Testis (tissue), 3 donors: ENCODE results near the gene COL13A1. TPM values are rescaled to one million over a fixed set of nuclear protein-coding genes. Genes with fewer than 3 reads are reported as not detected.

ENCODE experiments used
- DNase-seq: peaks from one replicate; pipeline ENCODE4 v3.0.0-alpha.2; 2019
- H3K27ac ChIP-seq, 2 donors: fragments of 200-600 bp; sonication (generic); one replicate each; pipeline ENCODE4 v1.5.1; 2019
- H3K27me3 ChIP-seq: fragments of 200-600 bp; sonication (generic); one replicate; pipeline ENCODE4 v1.5.1; 2019
- H3K36me3 ChIP-seq: fragments of 200-600 bp; sonication (generic); one replicate; pipeline ENCODE4 v1.5.1; 2017; ENCODE audit warnings: low read depth; ENCODE audit errors: missing control alignments
- H3K4me1 ChIP-seq: fragments of 200-600 bp; sonication (generic); one replicate; pipeline ENCODE4 v1.5.1; 2019
- H3K4me3 ChIP-seq, 2 donors: fragments of 200-600 bp; sonication (generic); one replicate each; pipeline ENCODE4 v1.5.1; 2017 to 2019
- H3K9me3 ChIP-seq: fragments of 200-600 bp; sonication (generic); one replicate; pipeline ENCODE4 v1.5.1; 2017
- POLR2A ChIP-seq: fragments of 450-650 bp; IDR thresholded peaks from one replicate; pipeline ENCODE4 v1.6.1; 2017; ENCODE audit warnings: antibody characterized with exemption, mild to moderate bottlenecking, moderate library complexity
- WGBS, 2 donors: methylation state at CpG; one replicate each; pipeline ENCODE4 v1.1.5; 2018; 5-methylcytosine and 5-hydroxymethylcytosine counted together
- intact Hi-C: fragments of 100-400 bp; cut with DNase I; formaldehyde crosslinking; loops from one replicate; pipeline ENCODE4 v1.15.1; 2023; ENCODE audit warnings: low total_unique reads
- polyA plus RNA-seq: library from polyadenylated mRNA; stranded (reverse); fragments of 350-450 nt; fragmentation: Illumina TruSeq; extraction: RNeasy Lipid Tissue Mini Kit (QIAGEN cat#74804); gene quantifications from one replicate; pipeline ENCODE4 v1.2.3, GENCODE V29; 2014; ENCODE audit warnings: low read depth, low replicate concordance; ENCODE audit not compliant: insufficient read depth
- total RNA-seq, 2 donors: library from RNA; depleted of rRNA; stranded (reverse); fragments of >200 nt; gene quantifications; one replicate each; pipeline ENCODE4 v1.2.3, GENCODE V29; 2016
- TF ChIP-seq, protein P1 (sequence below), 3 experiments: fragments of 450-650 bp in 2 of 3; fragments of 200-600 bp in 1 of 3; sonication (generic) in 1 of 3; IDR thresholded peaks; one replicate each; pipeline ENCODE4 v1.5.1; 2016 to 2019; ENCODE audit warnings: antibody characterized with exemption in 3 of 3, mild to moderate bottlenecking in 2 of 3, moderate library complexity in 1 of 3

Gene COL13A1
- total and polyA plus RNA-seq, 3 donors from 2014 or later, result 0.94 to 2.5 (median 1.5) TPM

GRCh38 chr10:69757553-69758309 is 44.0 kb upstream of the COL13A1 start:
- intact Hi-C loops, result no loop called here
- no peak for TF ChIP-seq POLR2A
- TF ChIP-seq, protein P1, sequence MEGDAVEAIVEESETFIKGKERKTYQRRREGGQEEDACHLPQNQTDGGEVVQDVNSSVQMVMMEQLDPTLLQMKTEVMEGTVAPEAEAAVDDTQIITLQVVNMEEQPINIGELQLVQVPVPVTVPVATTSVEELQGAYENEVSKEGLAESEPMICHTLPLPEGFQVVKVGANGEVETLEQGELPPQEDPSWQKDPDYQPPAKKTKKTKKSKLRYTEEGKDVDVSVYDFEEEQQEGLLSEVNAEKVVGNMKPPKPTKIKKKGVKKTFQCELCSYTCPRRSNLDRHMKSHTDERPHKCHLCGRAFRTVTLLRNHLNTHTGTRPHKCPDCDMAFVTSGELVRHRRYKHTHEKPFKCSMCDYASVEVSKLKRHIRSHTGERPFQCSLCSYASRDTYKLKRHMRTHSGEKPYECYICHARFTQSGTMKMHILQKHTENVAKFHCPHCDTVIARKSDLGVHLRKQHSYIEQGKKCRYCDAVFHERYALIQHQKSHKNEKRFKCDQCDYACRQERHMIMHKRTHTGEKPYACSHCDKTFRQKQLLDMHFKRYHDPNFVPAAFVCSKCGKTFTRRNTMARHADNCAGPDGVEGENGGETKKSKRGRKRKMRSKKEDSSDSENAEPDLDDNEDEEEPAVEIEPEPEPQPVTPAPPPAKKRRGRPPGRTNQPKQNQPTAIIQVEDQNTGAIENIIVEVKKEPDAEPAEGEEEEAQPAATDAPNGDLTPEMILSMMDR (IDR thresholded peaks at IDR 0.05), result no peak
- peak; percentile 56 for DNase-seq
- Histone ChIP-seq H3K27ac (no peak overlapping the region), H3K36me3 (no peaks in the 10 kb centered on the region), H3K27me3 (no peaks in the 10 kb centered on the region), H3K9me3 (no peaks in the 10 kb centered on the region), H3K4me3 (no peak overlapping the region), H3K4me1 (no peaks in the 10 kb centered on the region)
- WGBS, 2 donors, result 61 to 70% methylated on average over 10 of the region's 10 CpGs

- Histone ChIP-seq H3K27ac (no peak overlapping the region), H3K9me3 (no peaks in the 10 kb centered on the region), H3K27me3 (no peaks in the 10 kb centered on the region), H3K4me3 (no peak overlapping the region), H3K36me3 (no peaks in the 10 kb centered on the region), H3K4me1 (no peaks in the 10 kb centered on the region)
- intact Hi-C loops, result no loop called here
- DNase-seq, result no peak
- TF ChIP-seq POLR2A, result no peak
- TF ChIP-seq, protein P1 (IDR thresholded peaks at IDR 0.05), result no peak
- WGBS, 2 donors, result 86% methylated on average over 1 of the region's 1 CpG
Observed at GRCh38 chr10:69758310-69758728, 43.4 kb upstream of the COL13A1 start.

DNA sequence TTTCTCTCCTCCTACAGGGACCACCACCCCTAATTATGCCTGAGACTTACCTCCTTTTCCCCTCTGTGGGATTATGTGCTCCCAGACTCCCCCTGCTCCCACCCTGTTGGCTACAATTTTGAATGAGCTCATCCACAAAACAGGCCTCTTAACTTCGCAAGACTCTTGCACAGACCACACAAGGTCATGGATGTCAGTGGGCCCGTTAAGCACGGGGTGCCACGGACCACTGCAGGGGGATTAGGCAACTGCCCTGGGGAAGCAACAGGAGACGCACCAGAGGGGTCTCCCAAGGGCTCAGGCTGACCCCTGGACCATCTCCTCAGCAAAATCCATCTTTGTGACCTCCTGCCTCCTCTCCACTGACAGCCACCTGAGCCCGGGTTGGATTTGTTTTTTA is 42.1 kb upstream of the COL13A1 start:
- H3K4me1 ChIP-seq, result no peaks in the 10 kb centered on the region
- H3K27ac ChIP-seq, result no peak overlapping the region
- no peak for TF ChIP-seq POLR2A
- TF ChIP-seq, protein P1 (IDR thresholded peaks at IDR 0.05), result no peak
- 89 to 90% methylated on average over 6 of the region's 6 CpGs for WGBS, 2 donors
- H3K4me3 ChIP-seq, result no peak overlapping the region
- H3K27me3 ChIP-seq, result no peaks in the 10 kb centered on the region
- no peaks in the 10 kb centered on the region for H3K36me3 ChIP-seq
- DNase-seq, result no peak
- no peaks in the 10 kb centered on the region for H3K9me3 ChIP-seq
- intact Hi-C loops, result no loop called here

DNA sequence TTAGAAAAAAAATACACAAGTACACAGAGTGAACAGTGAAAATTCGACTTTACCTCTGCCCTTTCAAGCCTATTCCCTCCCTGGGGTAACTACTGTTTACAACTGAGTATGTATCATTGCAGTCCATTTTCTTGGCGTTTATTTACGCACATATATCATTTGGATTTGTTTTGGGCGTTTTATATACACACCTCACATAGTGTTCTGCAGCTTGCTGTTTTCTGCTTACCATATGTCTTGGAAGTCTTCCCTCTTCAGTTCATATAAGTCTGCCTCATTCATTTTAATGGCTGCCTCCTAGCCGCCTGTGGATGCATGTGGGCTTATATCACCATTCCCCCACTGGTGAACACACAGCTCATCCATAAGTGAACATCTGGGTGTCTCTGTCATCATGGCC is 41.6 kb upstream of the COL13A1 start:
- WGBS, 2 donors, result 88 to 89% methylated on average over 5 of the region's 5 CpGs
- Histone ChIP-seq H3K27ac (no peak overlapping the region), H3K27me3 (no peaks in the 10 kb centered on the region), H3K9me3 (no peaks in the 10 kb centered on the region), H3K4me1 (no peaks in the 10 kb centered on the region), H3K4me3 (no peak overlapping the region), H3K36me3 (no peaks in the 10 kb centered on the region)
- TF ChIP-seq, protein P1 (IDR thresholded peaks at IDR 0.05), result no peak
- no peak for TF ChIP-seq POLR2A
- no peak for DNase-seq
- intact Hi-C loops, result no loop called here

DNA sequence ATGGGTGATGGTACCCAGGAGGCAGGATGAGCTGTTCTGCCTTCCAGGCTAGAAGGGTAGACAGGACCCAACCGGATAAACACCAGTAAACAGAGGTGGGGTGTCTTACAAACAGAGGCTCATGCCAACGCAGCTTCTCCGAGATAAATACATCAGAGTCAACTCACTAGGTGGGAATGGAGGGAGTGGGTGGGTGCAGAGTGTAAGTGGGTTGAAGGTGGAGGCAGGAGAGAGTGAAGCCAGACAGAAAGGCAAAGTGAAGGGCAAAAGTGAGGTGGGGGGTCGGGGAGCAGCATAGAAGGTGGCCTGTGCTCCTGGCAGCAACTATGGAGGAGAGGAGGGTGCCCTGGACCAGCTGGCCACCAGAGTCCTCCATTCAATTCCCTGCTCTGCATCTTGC is 40.4 kb upstream of the COL13A1 start:
- 83 to 87% methylated on average over 4 of the region's 4 CpGs for WGBS, 2 donors
- TF ChIP-seq POLR2A, result no peak
- TF ChIP-seq, protein P1 (IDR thresholded peaks at IDR 0.05), result no peak
- no peak for DNase-seq
- Histone ChIP-seq H3K4me1 (peaks cover 1% of the 10 kb centered on the region), H3K36me3 (no peaks in the 10 kb centered on the region), H3K27ac (no peak overlapping the region), H3K27me3 (no peaks in the 10 kb centered on the region), H3K9me3 (no peaks in the 10 kb centered on the region), H3K4me3 (no peak overlapping the region)
- intact Hi-C loops, result no loop called here
